ENCODE results near the gene KIF6. TPM values are rescaled to one million over a fixed set of nuclear protein-coding genes. Genes with fewer than 3 reads are reported as not detected.

The KIF6 gene
- total RNA-seq, 4 donors from 2014 or later = 0.14 to 46.6 (median 0.48) TPM; not detected in 1

GRCh38 chr6:39572661-39573340 is 152.4 kb downstream of the KIF6 start:
- H3K9me3 ChIP-seq = no peaks in the 10 kb centered on the region
- H3K27ac ChIP-seq = no peak overlapping the region
- no peak for DNase-seq
- 45 to 72% methylated on average over 2 to 3 of the region's 3 CpGs for WGBS, 2 donors (ENCODE audit: low coverage in 1 of 2)
- no peaks in the 10 kb centered on the region for H3K27me3 ChIP-seq
- no peak for TF ChIP-seq CTCF (IDR thresholded peaks at IDR 0.05)
- TF ChIP-seq POLR2A (IDR thresholded peaks at IDR 0.05) = no peak
- no peak for TF ChIP-seq POLR2AphosphoS5 (IDR thresholded peaks at IDR 0.05)
- no peak for TF ChIP-seq EP300 (IDR thresholded peaks at IDR 0.05; ENCODE audit: low read depth)
- no peaks in the 10 kb centered on the region for H3K4me1 ChIP-seq
- intact Hi-C loops (cut with DNase I; ENCODE audit: low total_unique reads) = no loop called here
- no peak overlapping the region for H3K4me3 ChIP-seq
- in situ Hi-C loops (cut with MboI; ENCODE audit: low pct_ligation_motif_present in 1 of 4, low pct_unique_long_range_greater_than_20kb in 1 of 4, low sequenced_read_pairs in 3 of 4) = no loop called here
- no peaks in the 10 kb centered on the region for H3K36me3 ChIP-seq

GRCh38 chr6:39568896-39569295 is 156.3 kb downstream of the KIF6 start:
- no peak for DNase-seq
- no peaks in the 10 kb centered on the region for H3K36me3 ChIP-seq
- intact Hi-C loops (cut with DNase I; ENCODE audit: low total_unique reads) (no loop called here), in situ Hi-C loops (cut with MboI; ENCODE audit: low pct_ligation_motif_present in 1 of 4, low pct_unique_long_range_greater_than_20kb in 1 of 4, low sequenced_read_pairs in 3 of 4) (no loop called here)
- H3K27me3 ChIP-seq = no peaks in the 10 kb centered on the region
- WGBS, 2 donors (ENCODE audit: low coverage in 1 of 2) = 30% methylated on average over 1 of the region's 1 CpG; no CpG with 5 or more reads in 1 of the 2 donors
- H3K4me3 ChIP-seq = no peak overlapping the region
- H3K9me3 ChIP-seq = no peaks in the 10 kb centered on the region
- TF ChIP-seq CTCF (IDR thresholded peaks at IDR 0.05) = no peak
- TF ChIP-seq POLR2A (IDR thresholded peaks at IDR 0.05) = no peak
- TF ChIP-seq POLR2AphosphoS5 (IDR thresholded peaks at IDR 0.05) = no peak
- H3K27ac ChIP-seq = no peak overlapping the region
- peaks cover 0 to 4% (median 0%) of the 10 kb centered on the region in 4 donors for H3K4me1 ChIP-seq

GRCh38 chr6:39567091-39567490 is 158.1 kb downstream of the KIF6 start:
- in situ Hi-C loops (cut with MboI; ENCODE audit: low pct_ligation_motif_present in 1 of 4, low pct_unique_long_range_greater_than_20kb in 1 of 4, low sequenced_read_pairs in 3 of 4) = no loop called here
- TF ChIP-seq EP300 (IDR thresholded peaks at IDR 0.05; ENCODE audit: low read depth) = no peak
- TF ChIP-seq POLR2AphosphoS5 (IDR thresholded peaks at IDR 0.05) = no peak
- no peak for TF ChIP-seq POLR2A (IDR thresholded peaks at IDR 0.05)
- TF ChIP-seq CTCF (IDR thresholded peaks at IDR 0.05) = no peak
- no peak for DNase-seq
- H3K27ac ChIP-seq = no peak overlapping the region
- no peaks in the 10 kb centered on the region for H3K36me3 ChIP-seq
- H3K9me3 ChIP-seq = no peaks in the 10 kb centered on the region
- no peaks in the 10 kb centered on the region for H3K27me3 ChIP-seq
- peaks cover 0 to 4% (median 0%) of the 10 kb centered on the region in 4 donors for H3K4me1 ChIP-seq
- no peak overlapping the region for H3K4me3 ChIP-seq
- intact Hi-C loops (cut with DNase I; ENCODE audit: low total_unique reads) = no loop called here
- 87 to 92% methylated on average over 2 of the region's 2 CpGs for WGBS, 2 donors (ENCODE audit: low coverage in 1 of 2)

GRCh38 chr6:39566456-39566855 is 158.8 kb downstream of the KIF6 start:
- in situ Hi-C loops (cut with MboI; ENCODE audit: low pct_ligation_motif_present in 1 of 4, low pct_unique_long_range_greater_than_20kb in 1 of 4, low sequenced_read_pairs in 3 of 4) = no loop called here

More at GRCh38 chr6:39566456-39566855, 158.8 kb downstream of the KIF6 start:
- no peaks in the 10 kb centered on the region for H3K36me3 ChIP-seq
- intact Hi-C loops (cut with DNase I; ENCODE audit: low total_unique reads) = no loop called here
- peaks cover 0 to 4% (median 0%) of the 10 kb centered on the region in 4 donors for H3K4me1 ChIP-seq
- no peaks in the 10 kb centered on the region for H3K27me3 ChIP-seq
- H3K9me3 ChIP-seq = no peaks in the 10 kb centered on the region
- no peak overlapping the region for H3K4me3 ChIP-seq
- no peak for TF ChIP-seq POLR2AphosphoS5 (IDR thresholded peaks at IDR 0.05)
- no peak for TF ChIP-seq POLR2A (IDR thresholded peaks at IDR 0.05)
- TF ChIP-seq CTCF (IDR thresholded peaks at IDR 0.05) = no peak
- no peak for TF ChIP-seq EP300 (IDR thresholded peaks at IDR 0.05; ENCODE audit: low read depth)
- no peak overlapping the region for H3K27ac ChIP-seq
- DNase-seq = no peak
